Measurements from ENCODE around the gene MPZ.

Gene MPZ

DNA sequence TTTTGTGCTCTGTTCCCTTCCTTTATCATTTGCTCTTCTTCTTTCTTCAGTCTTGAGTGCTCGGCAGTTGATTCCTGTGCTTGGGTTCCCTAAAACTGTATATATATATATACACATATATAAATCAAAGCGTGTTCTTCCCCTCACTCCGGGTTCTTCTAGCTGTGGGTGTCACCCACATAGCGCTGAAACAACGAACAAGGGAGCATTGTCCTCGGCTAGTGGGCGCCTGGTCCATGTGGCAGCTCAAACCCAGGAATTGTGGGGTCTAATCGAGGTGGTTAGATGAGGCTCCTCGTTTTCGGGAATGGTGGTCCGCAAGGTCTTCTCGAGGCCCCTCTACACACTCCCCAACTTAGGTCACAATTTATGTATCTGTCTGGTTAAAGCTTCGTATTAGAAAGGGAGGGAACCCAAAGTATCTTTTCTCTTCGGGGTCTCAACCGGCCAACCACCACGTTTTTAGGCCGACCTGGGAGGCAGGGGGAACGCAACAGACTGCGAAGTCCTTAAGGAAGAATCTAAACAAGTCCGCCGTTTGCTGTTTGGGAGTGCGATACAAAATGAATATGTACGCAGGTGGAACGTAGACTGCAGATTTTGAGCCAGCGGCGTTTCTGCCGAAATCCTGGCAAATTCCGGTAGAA lies 3.9 kb upstream of the MPZ start:
- in situ Hi-C loops (cut with MboI; ENCODE audit: low sequenced_read_pairs, unreplicated experiment), result no loop called here
- TF ChIP-seq, protein P1, sequence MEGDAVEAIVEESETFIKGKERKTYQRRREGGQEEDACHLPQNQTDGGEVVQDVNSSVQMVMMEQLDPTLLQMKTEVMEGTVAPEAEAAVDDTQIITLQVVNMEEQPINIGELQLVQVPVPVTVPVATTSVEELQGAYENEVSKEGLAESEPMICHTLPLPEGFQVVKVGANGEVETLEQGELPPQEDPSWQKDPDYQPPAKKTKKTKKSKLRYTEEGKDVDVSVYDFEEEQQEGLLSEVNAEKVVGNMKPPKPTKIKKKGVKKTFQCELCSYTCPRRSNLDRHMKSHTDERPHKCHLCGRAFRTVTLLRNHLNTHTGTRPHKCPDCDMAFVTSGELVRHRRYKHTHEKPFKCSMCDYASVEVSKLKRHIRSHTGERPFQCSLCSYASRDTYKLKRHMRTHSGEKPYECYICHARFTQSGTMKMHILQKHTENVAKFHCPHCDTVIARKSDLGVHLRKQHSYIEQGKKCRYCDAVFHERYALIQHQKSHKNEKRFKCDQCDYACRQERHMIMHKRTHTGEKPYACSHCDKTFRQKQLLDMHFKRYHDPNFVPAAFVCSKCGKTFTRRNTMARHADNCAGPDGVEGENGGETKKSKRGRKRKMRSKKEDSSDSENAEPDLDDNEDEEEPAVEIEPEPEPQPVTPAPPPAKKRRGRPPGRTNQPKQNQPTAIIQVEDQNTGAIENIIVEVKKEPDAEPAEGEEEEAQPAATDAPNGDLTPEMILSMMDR (IDR thresholded peaks at IDR 0.05; ENCODE audit: borderline replicate concordance, control extremely low read depth, extremely low read depth, insufficient read depth, missing control alignments), result no peak
- DNase-seq (ENCODE audit: low spot score), result no peak

DNA sequence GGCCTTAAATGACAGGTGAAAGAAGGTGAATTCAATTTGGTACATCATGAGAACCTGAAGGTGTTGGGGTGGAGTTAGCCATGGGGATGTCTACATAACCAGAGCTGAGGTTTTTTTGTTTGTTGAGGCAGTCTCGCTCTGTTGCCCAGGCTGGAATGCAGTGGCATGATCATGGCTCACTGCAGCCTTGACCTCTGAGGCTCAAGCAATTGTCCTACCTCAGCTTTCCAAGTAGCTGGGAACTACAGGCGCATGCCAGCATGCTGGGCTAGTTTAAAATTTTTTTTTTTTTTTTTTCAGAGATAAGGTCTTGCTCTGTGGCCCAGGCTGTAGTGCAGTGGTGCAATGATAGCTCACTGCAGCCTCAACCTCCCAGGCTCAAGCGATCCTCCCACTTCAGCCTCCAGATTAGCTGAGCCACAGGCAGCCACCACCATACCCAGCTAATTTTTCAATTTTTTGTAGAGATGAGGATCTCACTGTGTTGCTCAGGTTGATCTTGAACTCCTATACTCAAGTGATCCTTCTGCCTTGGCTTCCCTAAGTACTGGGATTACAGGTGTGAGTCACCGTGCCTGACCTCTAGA lies 1.9 kb upstream of the MPZ start:
- in situ Hi-C loops (cut with MboI; ENCODE audit: low sequenced_read_pairs, unreplicated experiment), result no loop called here
- no peak for DNase-seq (ENCODE audit: low spot score)
- TF ChIP-seq, protein P1 (IDR thresholded peaks at IDR 0.05; ENCODE audit: borderline replicate concordance, control extremely low read depth, extremely low read depth, insufficient read depth, missing control alignments), result no peak

DNA sequence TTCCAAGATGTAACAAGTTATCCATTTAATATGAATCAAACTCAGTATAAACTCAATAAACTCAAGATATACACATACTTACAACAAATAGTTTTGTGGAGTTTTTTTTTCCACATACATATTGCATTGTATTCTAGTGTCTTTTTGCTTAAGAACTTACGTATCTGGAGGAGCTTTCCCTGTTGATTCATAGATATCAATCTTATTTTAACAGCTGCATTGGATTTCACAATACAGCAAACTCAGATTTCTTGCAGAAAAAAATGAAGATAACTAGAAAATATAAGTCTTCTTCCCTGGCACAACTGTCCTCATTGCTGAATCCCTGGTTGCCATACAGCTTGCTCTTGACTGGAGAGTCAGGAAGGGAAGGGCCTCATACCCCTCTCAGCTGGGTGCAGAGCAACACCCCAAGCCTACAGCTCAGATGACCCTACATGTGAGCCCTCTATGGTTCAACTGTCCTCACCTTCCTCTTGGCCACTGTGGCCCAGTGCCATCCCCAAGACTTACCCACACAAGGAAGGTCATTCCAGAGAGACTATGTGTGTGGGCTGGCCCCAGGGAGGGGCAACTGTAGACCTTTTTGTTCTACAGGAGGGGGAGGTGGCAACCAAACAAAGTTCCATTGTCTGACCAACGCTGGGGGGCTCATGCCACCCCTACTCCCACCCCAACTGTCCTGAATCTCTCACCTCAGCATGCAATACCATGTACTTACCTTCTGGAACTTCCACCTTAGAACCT lies 1.7 kb downstream of the MPZ start:
- DNase-seq (ENCODE audit: low spot score), result no peak
- in situ Hi-C loops (cut with MboI; ENCODE audit: low sequenced_read_pairs, unreplicated experiment), result no loop called here
- TF ChIP-seq, protein P1 (IDR thresholded peaks at IDR 0.05; ENCODE audit: borderline replicate concordance, control extremely low read depth, extremely low read depth, insufficient read depth, missing control alignments), result no peak

DNA sequence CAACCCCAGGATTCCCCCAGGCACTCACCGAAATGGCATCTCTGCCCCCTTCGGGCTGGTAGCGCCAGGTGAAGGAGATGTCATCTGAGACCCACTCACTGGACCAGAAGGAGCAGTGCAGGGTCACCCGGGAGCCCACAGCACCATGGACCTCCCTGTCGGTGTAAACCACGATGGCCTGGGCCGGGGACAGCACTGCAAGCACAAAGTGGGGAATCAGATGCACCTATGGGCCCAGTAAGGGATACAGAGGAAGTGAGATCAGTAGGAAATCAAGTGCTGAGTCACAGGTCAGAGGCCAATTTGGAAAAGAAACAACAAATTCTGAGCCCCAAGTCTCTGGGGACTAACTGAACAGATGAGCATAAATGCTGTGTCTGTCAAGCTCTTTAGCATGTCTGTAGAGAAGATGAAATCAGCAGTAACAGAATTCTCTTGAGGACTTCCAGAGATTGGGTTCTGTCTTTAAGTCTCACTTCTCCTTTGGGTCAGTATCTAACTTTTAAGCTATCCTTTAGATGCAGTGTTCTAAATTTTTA lies 2.5 kb downstream of the MPZ start:
- peak; percentile 45 for DNase-seq (ENCODE audit: low spot score)
- in situ Hi-C loops (cut with MboI; ENCODE audit: low sequenced_read_pairs, unreplicated experiment), result no loop called here
- TF ChIP-seq, protein P1 (IDR thresholded peaks at IDR 0.05; ENCODE audit: borderline replicate concordance, control extremely low read depth, extremely low read depth, insufficient read depth, missing control alignments), result no peak

DNA sequence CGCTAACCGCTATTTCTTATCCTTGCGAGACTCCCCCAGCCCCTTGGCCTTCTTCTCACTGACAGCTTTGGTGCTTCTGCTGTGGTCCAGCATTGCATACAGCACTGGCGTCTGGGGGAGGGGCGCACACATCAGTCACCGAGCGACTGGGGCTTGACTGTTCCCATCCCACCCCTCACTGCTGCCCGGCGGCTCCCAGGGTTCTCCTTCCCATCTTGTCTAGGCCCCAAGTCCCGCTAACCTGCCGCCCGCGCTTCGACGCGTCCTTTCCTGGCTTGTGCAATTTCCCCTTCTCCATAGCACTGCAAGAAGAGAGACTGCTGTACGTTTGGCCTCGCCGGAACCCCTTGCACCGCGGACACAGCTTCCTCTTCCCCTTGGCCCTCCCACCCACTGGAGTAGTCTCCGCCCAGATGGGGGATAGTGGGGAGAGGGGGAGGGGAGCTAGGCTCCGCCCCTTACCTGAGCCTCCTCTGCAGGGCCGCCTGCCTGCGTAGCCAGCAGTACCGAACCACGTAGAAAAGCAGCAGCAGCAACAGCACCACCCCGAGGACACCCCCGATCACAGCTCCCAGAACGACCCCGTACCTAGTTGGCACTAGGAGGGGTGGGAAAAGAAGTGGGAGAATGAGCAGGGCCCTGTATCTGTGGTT lies 3.8 kb downstream of the MPZ start:
- in situ Hi-C loops (cut with MboI; ENCODE audit: low sequenced_read_pairs, unreplicated experiment), result no loop called here
- TF ChIP-seq, protein P1 (IDR thresholded peaks at IDR 0.05; ENCODE audit: borderline replicate concordance, control extremely low read depth, extremely low read depth, insufficient read depth, missing control alignments), result peak; percentile 35
- DNase-seq (ENCODE audit: low spot score), result peak; percentile 88
